HG03025 (cell line): ENCODE results near the gene ZHX3.

Experiments used
- ATAC-seq: cut with Tn5 transposase; IDR thresholded peaks from one replicate; pipeline ENCODE4 v1.9.1; 2021; ENCODE audit warnings: mild to moderate bottlenecking, moderate library complexity; ENCODE audit not compliant: unreplicated experiment, low FRiP score

Gene ZHX3

DNA sequence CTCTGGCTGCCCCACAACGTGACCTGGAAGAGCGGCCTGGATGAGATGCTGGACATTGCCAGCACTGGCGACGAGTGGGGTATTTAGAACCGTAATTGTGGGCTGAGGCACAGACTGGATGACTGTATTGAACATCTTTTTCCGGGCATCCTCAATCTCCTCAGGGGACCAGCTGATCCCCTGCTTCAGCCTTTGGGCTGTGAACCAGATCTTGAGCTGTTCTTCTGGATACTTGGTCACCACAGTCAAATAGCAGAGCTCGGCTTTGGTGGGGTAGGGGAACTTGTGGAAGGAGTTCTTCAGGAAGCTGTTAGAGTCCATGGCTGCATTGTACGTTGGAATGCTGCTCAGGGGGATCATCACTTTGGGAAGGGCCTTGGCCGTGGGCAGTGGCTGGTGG lies 113.9 kb downstream of the ZHX3 start:
- ATAC-seq = no peak

DNA sequence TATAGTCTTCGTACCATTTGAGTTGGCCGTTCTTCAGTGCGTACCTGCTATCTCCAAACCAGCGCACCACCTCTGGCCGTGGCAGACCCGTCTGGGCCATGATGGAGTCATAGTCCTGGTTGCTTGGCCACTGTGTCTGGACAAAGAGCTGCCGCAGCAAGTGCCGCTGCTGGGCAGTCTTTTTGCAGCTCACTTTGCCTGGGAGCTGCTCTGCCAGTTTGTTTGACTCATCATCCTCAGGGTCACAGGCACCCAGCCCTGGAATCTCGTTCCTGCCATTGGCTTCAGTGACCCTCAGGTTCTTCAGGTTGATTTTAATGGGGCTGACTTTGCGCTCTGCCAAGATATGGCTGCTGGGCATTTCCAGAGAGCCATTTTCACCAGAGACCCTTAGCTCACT lies 115.1 kb downstream of the ZHX3 start:
- ATAC-seq = no peak

DNA sequence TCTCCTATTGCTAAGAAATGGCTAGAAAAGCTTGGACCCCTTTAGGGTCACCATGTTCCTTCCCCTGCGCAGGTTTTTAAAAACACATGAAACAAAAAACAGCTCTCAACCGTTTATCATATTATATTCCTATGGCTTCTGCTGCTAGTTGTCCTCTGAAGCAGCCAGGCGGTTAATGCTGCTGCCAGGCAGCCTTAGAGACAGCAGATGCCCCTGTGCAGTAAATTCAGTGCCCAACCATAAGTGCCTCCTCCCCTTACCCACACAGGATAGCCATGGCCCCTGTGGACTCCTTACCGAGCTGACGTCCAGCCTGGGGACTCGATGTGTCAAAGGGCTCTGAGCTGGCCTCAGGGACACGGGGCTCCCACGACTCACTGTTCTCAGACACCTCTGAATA lies 115.8 kb downstream of the ZHX3 start:
- ATAC-seq = no peak

DNA sequence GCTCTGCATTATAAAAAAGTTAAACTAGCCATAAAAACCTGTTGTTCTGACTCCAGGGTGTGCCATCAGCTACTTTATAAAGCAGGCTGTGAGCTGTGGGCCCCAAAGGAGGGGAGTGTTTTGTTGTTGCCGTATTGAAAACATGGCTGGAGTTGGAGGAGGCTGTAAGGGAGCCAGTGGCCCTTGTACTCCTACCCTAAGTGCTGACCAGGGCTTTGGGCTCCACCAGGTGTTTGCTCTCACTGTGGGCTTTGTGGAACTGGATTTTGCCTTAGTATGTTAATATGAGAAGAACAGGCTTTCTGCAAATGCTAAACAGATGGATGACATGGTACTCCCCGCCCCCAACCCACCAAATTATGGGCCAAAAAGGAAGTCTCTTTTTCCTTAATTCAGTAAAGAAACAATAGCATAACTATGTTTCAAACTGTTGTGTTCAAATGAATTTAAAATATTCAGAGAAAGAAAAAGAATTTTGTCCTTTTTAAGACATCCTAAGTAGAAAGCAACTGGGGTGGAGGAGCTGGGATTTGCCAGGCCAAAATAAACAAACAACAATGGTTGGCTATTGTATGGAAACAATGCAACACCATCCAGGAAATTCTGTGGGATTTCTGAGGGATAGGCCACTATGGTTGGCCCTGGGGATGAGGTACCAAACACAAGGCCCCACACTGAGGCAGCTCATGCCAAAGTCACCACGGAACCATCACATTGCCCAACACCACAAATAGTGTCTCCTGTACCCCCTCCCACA lies 116.9 kb downstream of the ZHX3 start:
- no peak for ATAC-seq

DNA sequence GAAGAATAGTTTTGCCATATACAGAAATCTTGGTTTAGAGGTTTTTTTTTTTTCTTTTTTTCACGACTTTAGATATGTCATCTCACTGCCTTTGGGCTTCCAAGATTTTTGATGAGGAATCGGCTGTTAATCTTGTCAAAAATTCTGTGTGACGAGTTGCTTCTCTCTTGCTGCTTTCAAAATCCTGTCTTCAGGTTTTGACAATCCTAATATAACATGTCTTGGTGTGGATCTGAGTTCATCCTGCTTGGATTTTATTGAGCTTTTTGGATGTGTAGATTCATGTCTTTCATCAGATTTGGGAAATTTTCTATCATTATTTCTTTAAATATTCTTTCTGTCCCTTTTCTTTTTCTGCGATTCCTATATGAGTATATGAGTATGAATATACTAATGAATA lies 119.1 kb downstream of the ZHX3 start:
- ATAC-seq = no peak

DNA sequence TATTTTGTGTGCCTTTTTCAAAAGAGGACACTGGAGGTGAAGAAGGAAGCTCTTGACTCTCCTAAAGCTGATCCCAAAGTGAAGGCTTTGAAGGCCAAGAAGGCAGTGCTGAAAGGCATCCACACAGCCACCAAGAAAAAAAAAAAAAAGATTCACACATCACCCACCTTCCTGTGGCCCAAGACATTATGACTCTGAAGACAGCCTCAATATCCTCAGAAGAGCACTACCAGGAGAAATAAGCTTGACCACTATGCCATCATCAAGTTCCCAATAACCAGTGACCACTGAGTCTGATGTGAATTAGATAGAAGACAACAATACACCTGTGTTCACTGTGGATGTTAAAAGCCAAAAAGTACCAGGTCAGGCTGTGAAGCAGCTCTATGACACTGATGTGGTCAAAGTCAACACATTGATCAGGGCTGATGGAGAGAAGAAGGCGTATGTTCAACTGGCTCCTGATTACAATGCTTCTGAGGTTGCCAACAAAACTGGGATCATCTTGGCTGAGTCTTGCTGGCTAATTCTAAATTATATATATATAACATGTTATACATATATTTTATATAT lies 120.8 kb downstream of the ZHX3 start:
- ATAC-seq = no peak

DNA sequence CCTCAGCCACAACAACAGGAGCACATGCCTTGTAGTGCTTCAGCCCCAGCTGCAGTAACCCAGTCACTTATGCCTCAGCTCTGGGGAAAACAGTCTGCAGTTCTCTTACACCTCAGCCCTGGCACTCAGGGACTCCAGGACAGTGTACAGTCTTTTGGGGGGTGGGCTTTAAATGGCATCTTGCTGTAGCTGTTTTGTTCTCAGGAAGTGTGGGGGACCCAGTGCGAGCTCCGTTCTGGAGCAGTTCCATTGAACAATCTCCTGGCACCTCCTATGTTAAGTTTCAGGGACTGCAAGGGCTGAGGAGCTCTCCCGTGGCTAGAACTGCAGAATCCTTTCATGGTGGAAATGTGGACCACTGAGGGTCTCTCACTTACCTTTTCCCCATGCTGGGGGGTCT lies 125.0 kb downstream of the ZHX3 start:
- ATAC-seq = no peak

DNA sequence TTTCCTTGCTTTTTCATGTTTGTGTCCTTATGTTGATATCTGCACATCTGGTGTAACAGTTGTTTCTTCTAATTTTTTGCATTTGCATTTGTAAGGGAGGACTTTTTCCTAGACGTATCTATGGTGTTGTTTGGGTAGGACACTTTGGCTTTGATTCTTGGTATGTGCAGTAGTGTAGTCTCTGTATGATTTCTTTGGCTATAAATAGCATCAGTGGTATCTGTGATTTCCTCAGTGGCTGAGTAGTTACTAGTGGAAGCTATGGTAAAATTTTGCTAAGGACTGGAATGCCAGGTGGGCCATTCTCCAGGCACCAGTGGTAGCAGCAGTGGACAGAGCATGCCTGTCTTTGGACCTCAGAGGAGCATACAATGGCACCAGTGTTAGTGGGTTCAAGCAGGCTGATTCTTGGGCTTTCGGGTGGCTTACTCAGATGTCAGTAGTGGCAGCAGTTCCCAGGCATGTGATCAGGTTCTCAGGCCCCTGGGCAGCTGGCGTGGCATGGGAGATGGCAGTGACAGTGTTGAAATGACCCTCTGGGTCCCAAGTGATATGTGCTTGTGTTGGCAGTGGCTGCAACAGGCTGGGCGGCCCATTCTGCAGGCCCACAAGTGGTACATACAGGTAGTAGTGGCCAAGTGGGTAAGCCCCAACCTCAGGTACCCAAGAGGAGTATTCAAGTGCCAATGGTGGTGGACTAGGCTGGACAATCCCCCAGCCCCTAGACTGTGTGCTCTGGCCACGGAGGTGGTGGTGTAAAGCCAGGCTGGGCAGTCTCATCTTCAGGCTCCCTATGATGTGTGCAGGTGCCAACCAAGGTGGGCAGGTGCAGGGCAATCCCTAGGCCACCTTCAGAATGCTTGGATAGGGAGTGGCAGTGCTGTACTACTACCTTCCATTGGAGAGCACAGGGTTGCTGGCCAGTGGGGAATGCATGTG lies 125.7 kb downstream of the ZHX3 start:
- no peak for ATAC-seq

DNA sequence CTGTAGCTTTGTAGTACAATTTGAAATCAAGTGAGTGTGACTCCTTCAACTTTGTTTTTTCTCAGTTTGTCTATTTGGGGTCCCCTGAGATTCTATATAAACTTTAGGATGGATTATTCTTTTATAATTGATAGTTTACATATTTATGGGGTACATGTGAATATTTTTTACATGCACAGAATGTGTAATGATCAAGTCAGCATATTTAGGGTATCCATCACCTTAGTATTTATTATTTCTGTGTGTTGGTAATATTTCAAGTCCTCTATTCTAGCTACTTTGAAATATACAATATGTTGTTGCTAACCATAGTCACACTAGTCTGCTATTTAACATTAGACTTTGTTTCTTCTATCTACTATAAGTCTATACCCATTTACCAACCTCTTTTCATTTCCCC lies 129.9 kb downstream of the ZHX3 start:
- ATAC-seq = no peak

DNA sequence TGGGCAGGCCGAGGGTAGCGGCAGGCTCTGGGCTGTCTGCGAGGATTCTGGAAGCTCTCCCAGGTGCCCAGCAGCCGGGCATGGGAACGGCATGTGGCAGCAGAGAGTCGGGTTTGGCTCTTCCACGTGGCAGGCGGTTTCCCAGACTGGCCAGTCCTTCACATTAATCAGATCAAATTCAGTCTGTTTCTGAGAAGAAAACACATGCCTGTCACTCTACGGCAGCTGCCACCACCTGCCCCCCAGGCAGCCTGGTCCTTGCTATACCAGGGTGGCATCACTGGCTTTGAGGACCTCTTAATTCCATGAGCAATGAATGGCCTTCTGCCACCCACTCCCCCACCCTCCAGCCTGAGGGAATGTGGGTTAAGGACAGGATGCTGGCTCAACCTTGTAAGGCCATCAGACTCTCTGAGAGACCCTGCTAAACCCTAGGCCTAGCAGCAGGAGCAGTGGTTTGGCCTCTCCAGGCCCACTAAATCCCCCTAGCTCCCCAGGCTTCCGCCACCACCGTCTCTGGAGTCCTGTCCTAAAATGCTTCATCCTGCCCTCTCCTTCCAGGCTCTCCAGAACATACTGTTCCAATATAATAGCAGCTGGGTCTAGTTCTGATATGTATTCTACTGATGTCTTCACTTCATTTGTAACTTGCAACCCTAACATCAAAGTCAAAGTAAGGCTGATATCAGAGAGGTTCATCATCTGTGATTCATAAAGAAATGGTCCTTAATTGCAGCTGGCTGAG lies 132.3 kb downstream of the ZHX3 start:
- no peak for ATAC-seq

DNA sequence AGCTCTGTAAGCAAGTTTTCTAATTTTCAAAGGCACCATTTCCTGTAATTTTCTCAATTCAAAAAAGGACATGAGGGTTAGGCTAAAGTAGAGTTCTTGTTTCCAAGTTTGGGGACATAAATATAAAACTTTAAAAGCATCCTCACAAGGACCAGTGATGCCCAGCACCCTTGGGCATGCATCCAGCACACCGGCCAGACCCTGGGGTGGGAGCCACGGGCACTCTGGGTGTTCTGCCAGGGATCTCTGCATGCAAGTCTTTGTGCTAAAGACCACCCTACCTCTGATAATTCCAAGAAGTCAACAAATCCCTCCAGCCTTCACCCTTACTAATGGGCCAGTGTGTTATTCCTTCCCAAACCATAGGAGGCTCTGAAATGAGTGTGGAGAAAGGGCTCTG lies 133.7 kb downstream of the ZHX3 start:
- no peak for ATAC-seq

DNA sequence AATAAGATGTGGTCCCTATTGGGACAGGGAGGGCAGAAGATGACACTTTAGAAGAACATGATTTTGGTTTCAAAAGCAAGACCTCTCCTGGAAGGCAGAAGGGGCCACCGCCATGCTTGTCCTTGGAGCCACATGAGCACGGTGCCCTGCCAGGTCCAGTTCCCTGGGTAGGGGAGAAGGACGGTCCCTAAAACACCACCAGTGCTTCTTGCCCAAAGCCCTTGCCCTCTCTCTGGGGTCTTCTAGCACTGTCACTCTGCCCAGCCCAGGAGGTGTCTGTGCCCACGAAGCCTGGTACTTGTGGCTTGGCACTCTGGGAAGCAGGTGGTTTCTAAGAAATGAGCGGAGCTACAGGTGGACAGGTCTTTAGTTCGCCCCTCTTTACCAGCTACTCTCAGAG lies 134.1 kb downstream of the ZHX3 start:
- no peak for ATAC-seq

DNA sequence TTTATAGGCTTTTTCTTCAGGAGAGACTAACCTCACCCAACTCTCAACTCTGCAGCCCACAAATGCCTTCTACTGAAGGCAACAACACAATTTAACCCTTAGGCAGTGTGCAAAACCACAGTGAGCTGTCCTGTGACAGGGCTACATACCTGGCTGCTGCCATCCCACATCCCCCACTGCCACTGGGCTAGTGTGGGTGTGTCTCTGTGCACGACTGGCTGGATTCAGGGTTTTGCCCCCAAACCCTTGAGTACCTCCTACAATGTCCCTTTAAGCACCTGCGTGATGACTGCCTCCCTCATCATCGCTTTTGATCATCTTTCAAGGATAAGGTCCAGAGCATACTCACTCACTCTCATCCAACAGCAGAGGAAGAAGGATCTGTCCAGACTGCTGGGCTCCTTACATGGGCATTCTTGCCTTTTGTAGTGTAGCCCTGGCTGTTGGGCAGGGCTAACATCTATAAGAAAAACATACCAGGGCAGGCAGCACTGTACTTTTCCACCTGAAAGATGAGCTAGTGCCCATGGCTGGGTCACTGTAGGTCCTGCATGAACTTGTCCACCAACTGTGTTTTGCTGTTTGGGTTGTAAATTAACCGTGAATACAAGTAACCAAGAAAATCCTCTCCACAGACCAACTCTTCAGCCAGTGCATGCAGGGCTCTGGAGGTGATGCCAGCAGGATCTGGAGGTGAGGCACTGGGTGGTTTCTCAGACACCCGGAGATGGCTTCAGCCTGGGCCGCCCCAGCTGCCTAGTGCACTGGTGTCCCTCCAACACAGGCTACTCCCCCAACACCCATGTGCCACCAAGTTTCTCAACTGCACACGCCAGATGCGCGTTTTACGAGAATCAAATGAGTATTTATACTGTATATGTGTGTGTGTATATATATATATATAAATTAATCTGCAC lies 135.0 kb downstream of the ZHX3 start:
- ATAC-seq = no peak

DNA sequence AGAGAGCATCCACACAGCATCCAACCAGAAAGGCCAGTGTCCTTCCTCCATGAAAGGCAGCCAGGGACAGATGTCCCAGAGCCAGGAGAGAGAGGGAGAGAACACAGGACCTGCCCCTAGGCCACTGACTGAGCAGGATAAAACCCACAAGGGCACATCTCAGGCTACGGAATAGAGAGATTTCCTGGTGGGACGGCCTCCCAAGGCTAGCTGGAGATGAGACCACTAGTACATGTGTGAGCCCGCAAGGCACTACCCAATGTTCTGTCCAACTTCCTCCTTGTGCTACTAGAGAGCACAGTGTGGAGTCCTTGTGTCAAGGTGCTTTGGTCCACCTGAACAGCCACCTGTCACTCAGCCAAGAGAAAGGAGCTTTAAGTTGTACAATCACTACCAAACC lies 136.0 kb downstream of the ZHX3 start:
- ATAC-seq = no peak

DNA sequence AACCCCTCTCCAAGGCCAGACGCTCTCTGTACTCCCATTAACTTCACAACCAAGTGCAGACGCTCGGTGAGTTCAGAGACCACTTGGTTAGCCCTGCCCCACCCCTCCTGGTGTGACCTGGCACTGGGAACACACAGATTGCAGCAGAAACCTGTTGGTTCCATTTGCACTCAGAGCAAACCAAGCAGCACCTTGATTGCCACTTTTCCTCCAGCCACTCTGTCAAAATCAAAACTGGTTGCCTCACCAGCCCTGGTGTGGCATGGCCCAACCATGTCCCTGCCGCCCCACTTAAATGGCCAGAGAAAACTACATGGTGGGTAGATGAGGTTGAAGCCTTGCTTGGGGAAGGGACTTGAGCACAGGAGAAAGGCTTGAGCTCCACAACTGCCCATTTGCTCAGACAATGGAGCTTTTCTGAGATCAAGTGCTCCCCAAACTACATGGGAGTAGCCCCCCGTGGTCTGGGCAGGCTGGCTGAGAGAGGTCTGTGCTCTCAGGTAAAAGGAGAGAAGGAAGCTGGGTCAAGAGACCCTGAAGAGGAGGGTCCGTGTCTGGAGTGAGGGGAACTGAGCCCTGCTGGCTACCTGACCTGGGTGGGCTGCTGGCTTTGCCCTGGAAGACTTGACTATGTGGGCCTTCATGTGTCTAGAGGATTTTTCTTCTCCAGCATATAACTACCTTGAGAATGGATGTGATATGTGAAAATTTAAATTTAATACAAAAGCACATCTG lies 136.8 kb downstream of the ZHX3 start:
- ATAC-seq = no peak

DNA sequence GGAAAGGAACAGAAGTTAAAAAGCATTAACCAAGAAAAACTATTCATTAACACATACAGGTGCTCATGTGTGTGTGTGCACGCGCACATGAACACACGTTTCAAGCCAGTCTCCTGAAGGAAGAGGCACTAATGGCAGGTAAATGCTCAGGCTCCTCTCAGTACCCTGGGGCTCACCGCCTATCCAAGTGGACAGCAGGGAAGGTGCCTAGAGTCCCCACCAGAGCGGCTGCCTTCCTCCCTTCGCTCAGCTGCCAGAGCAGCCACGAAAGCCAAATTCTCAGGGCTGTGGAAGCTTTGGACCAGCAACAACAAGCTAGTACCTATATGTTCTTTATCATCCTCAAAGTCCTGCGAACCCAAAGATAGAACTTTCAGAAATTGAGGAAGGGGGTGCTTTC lies 137.6 kb downstream of the ZHX3 start:
- no peak for ATAC-seq

DNA sequence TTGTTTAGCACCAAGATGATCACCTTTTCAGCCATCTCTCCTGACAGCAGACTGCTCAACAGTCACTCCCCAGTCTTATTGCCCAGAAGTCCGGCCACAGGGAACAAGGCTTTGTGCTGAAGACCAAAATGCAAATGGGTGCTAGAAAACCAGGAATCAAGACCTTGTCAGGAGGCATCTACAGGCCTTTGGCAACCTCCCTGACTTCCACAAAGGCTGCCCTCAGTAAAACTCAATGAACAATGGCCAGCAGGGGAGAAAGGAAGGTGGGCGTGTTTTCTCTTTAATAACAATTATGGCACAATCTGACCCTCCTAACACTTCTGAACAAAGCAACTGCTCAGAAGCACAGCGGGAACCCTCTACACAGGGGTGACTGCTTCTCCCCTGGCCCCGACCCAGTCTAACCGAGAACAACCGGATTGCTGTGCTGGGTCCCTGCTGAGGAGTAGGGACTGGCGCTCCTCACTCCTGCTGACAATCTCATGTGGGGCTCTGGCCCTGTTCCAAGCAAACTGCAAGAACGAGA lies 138.6 kb downstream of the ZHX3 start:
- no peak for ATAC-seq

DNA sequence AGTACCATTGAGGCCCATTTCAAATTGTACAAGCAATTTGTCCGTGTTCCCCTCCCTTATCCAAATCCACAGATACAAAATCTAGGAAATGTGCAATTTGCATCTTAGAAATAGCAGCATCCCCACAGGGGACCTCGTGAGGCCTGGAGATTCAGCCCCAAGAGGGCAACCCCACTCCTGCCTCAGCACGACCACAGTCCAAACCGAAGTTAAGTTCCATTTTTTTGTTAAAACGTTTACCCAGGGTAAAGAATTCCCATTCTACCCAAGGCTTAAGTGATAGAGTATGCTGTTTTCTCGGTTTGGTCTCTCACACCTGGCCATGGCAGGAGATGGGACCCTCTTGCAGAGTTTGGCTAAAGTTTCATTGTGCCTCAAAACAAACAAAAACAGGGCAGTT lies 139.0 kb downstream of the ZHX3 start:
- ATAC-seq = no peak

DNA sequence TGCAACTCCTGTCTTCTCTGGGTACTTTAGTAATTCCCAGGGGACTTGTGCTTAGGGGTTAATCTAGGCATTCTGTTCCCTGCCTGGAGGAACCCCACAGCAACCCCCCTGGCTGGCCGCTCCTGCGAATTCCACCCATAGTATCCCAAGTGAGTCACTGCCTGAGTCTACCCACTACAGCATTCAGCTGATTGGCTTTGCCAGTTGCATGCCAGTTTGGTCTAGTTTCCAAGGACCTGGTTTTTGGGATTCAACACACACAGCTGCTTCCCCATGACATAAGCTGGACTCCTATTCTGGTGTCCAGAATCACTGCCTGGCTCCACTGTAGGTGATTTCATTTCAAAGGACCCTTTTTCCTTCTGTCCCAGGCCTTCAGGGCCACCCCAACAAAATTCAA lies 139.9 kb downstream of the ZHX3 start:
- no peak for ATAC-seq
